Karpas-422 (cell line): Measurements from ENCODE around the gene SUV39H1. TPM values are rescaled to one million over a fixed set of nuclear protein-coding genes. Genes with fewer than 3 reads are reported as not detected.

Experiments used
- DNase-seq: peaks from one replicate; pipeline ENCODE4 v3.0.0-alpha.2; 2015
- H2AFZ ChIP-seq: fragments of 200-600 bp; sonication (generic); 2 replicates; pipeline ENCODE4 v1.6.1; 2014; ENCODE audit warnings: antibody characterized with exemption, low read length, mixed read lengths
- H3K27ac ChIP-seq: fragments of 200-600 bp; sonication (generic); 2 replicates; pipeline ENCODE4 v1.5.1; 2014; ENCODE audit warnings: mild to moderate bottlenecking, low read length, moderate library complexity
- H3K27me3 ChIP-seq: fragments of 200-600 bp; sonication (generic); 2 replicates; pipeline ENCODE4 v1.6.1; 2014; ENCODE audit warnings: low read length, mixed read lengths
- H3K36me3 ChIP-seq: fragments of 200-600 bp; sonication (generic); 2 replicates; pipeline ENCODE4 v1.6.1; 2014; ENCODE audit warnings: low read length, mixed read lengths; ENCODE audit not compliant: insufficient read depth
- H3K4me1 ChIP-seq: fragments of 200-600 bp; sonication (generic); 2 replicates; pipeline ENCODE4 v1.6.1; 2014; ENCODE audit warnings: mild to moderate bottlenecking, low read length, mixed read lengths
- H3K4me2 ChIP-seq: fragments of 200-600 bp; sonication (generic); 2 replicates; pipeline ENCODE4 v1.6.1; 2014; ENCODE audit warnings: low read length, low read depth, mild to moderate bottlenecking; ENCODE audit not compliant: poor library complexity, severe bottlenecking
- H3K4me3 ChIP-seq: fragments of 200-600 bp; sonication (generic); 2 replicates; pipeline ENCODE4 v1.5.1; 2014; ENCODE audit warnings: mild to moderate bottlenecking, antibody characterized with exemption, low read length, mixed read lengths
- H3K79me2 ChIP-seq: fragments of 200-600 bp; sonication (generic); 2 replicates; pipeline ENCODE4 v1.6.1; 2014; ENCODE audit warnings: mild to moderate bottlenecking, low read length, mixed read lengths
- H3K9ac ChIP-seq: fragments of 200-600 bp; sonication (generic); 2 replicates; pipeline ENCODE4 v1.6.0; 2014; ENCODE audit warnings: low read length
- H3K9me2 ChIP-seq: fragments of 200-600 bp; sonication (generic), shearing (Covaris generic); replicated peaks from 2 replicates; pipeline ENCODE4 v1.6.0; 2014; ENCODE audit warnings: mild to moderate bottlenecking, low read length, moderate library complexity; ENCODE audit not compliant: insufficient read depth
- H3K9me3 ChIP-seq: fragments of 300-700, 200-600 bp; sonication (generic); 2 replicates; pipeline ENCODE4 v1.6.1; 2014; ENCODE audit warnings: low read length, mixed read lengths
- H4K20me1 ChIP-seq: fragments of 200-600 bp; sonication (generic); 2 replicates; pipeline ENCODE4 v1.6.1; 2014; ENCODE audit warnings: mild to moderate bottlenecking, antibody characterized with exemption, low read length, low read depth; ENCODE audit not compliant: insufficient read depth
- total RNA-seq: library from RNA; depleted of rRNA; stranded (reverse); fragments of >200 nt; shearing (Covaris generic); gene quantifications from 2 replicates; pipeline ENCODE4 v1.2.3, GENCODE V29; 2014; ENCODE audit warnings: low replicate concordance

SUV39H1 gene
- total RNA-seq, 1 experiment from 2014 or later: 9.5 TPM

- no peak overlapping the region for H2AFZ ChIP-seq
- no peaks in the 10 kb centered on the region for H3K9me3 ChIP-seq
- no peak overlapping the region for H3K9ac ChIP-seq
- no peak overlapping the region for H3K27ac ChIP-seq
- peaks cover 5% of the 10 kb centered on the region for H3K4me1 ChIP-seq
- no peaks in the 10 kb centered on the region for H4K20me1 ChIP-seq
- H3K4me3 ChIP-seq: no peak overlapping the region
- no peak for DNase-seq
- H3K9me2 ChIP-seq: no peaks in the 10 kb centered on the region
- H3K36me3 ChIP-seq: no peaks in the 10 kb centered on the region
- no peak overlapping the region for H3K4me2 ChIP-seq
- H3K27me3 ChIP-seq: no peaks in the 10 kb centered on the region
- H3K79me2 ChIP-seq: no peaks in the 10 kb centered on the region
These were observed 32.1 kb downstream of the SUV39H1 start for GRCh38 chrX:48728653-48729052.

GRCh38 chrX:48736303-48736702 lies 39.8 kb downstream of the SUV39H1 start:
- Histone ChIP-seq H3K9ac (peak overlapping the region; percentile 69), H3K4me3 (peak overlapping the region; percentile 69)

GRCh38 chrX:48736878-48737212 lies 40.3 kb downstream of the SUV39H1 start:
- no peaks in the 10 kb centered on the region for H3K27me3 ChIP-seq
- H2AFZ ChIP-seq: 0 out of 2 replicates have a peak overlapping the region, but pooled peaks have one; percentile 43
- no peaks in the 10 kb centered on the region for H3K9me2 ChIP-seq
- H3K9me3 ChIP-seq: no peaks in the 10 kb centered on the region
- peak overlapping the region; percentile 70 for H3K4me2 ChIP-seq
- no peak overlapping the region; the same call in 1 of the 2 replicates for H3K27ac ChIP-seq
- no peaks in the 10 kb centered on the region for H3K36me3 ChIP-seq
- no peaks in the 10 kb centered on the region for H4K20me1 ChIP-seq
- H3K9ac ChIP-seq: peak overlapping the region; percentile 69
- peaks cover 5% of the 10 kb centered on the region; the same call in 1 of the 2 replicates for H3K79me2 ChIP-seq
- H3K4me3 ChIP-seq: peak overlapping the region; percentile 69
- peaks cover 17% of the 10 kb centered on the region for H3K4me1 ChIP-seq
- no peak for DNase-seq

More at GRCh38 chrX:48736303-48736702, 39.8 kb downstream of the SUV39H1 start:
- Histone ChIP-seq H2AFZ (0 out of 2 replicates have a peak overlapping the region, but pooled peaks have one; percentile 43), H3K79me2 (peaks cover 5% of the 10 kb centered on the region; the same call in 1 of the 2 replicates), H3K4me1 (peaks cover 17% of the 10 kb centered on the region), H3K9me2 (no peaks in the 10 kb centered on the region), H3K4me2 (peak overlapping the region; percentile 70), H4K20me1 (no peaks in the 10 kb centered on the region), H3K9me3 (no peaks in the 10 kb centered on the region), H3K36me3 (no peaks in the 10 kb centered on the region), H3K27ac (no peak overlapping the region; the same call in 1 of the 2 replicates), H3K27me3 (no peaks in the 10 kb centered on the region)
- no peak for DNase-seq

- Histone ChIP-seq H3K9me2 (no peaks in the 10 kb centered on the region), H4K20me1 (no peaks in the 10 kb centered on the region), H3K4me3 (peak overlapping the region; percentile 70), H3K79me2 (peaks cover 5% of the 10 kb centered on the region; the same call in 1 of the 2 replicates), H3K4me2 (peak overlapping the region; percentile 71), H3K4me1 (peaks cover 17% of the 10 kb centered on the region), H3K9ac (peak overlapping the region; percentile 78), H3K27ac (peak overlapping the region; percentile 75), H3K9me3 (no peaks in the 10 kb centered on the region), H3K27me3 (no peaks in the 10 kb centered on the region), H3K36me3 (no peaks in the 10 kb centered on the region), H2AFZ (0 out of 2 replicates have a peak overlapping the region, but pooled peaks have one; percentile 54)
- DNase-seq: peak; percentile 97
These were observed 40.8 kb downstream of the SUV39H1 start for GRCh38 chrX:48737213-48737938.

GRCh38 chrX:48737940-48738339 lies 41.4 kb downstream of the SUV39H1 start:
- no peaks in the 10 kb centered on the region for H4K20me1 ChIP-seq
- H3K27ac ChIP-seq: peak overlapping the region; percentile 75
- no peaks in the 10 kb centered on the region for H3K9me3 ChIP-seq
- H2AFZ ChIP-seq: peak overlapping the region; percentile 54; the same call in 1 of the 2 replicates
- H3K27me3 ChIP-seq: no peaks in the 10 kb centered on the region
- H3K36me3 ChIP-seq: no peaks in the 10 kb centered on the region
- peak overlapping the region; percentile 71 for H3K4me2 ChIP-seq
- no peak for DNase-seq
- no peaks in the 10 kb centered on the region for H3K9me2 ChIP-seq
- peaks cover 5% of the 10 kb centered on the region; the same call in 1 of the 2 replicates for H3K79me2 ChIP-seq
- H3K4me3 ChIP-seq: peak overlapping the region; percentile 70
- peak overlapping the region; percentile 78 for H3K9ac ChIP-seq
- H3K4me1 ChIP-seq: peaks cover 17% of the 10 kb centered on the region

- H3K79me2 ChIP-seq: no peaks in the 10 kb centered on the region
- H3K9me2 ChIP-seq: no peaks in the 10 kb centered on the region
- no peaks in the 10 kb centered on the region for H3K9me3 ChIP-seq
- no peaks in the 10 kb centered on the region for H3K36me3 ChIP-seq
- H3K9ac ChIP-seq: no peak overlapping the region
- no peaks in the 10 kb centered on the region for H4K20me1 ChIP-seq
- no peak overlapping the region for H3K4me2 ChIP-seq
- no peak overlapping the region for H3K27ac ChIP-seq
- no peak overlapping the region for H3K4me3 ChIP-seq
- peaks cover 8% of the 10 kb centered on the region for H3K4me1 ChIP-seq
- H2AFZ ChIP-seq: no peak overlapping the region
- DNase-seq: no peak
- H3K27me3 ChIP-seq: no peaks in the 10 kb centered on the region
These were observed 45.3 kb downstream of the SUV39H1 start for GRCh38 chrX:48741834-48742233.

GRCh38 chrX:48745222-48745621 lies 48.7 kb downstream of the SUV39H1 start:
- Histone ChIP-seq H3K4me1 (no peaks in the 10 kb centered on the region), H3K9me2 (no peaks in the 10 kb centered on the region), H3K4me2 (no peak overlapping the region), H3K9me3 (no peaks in the 10 kb centered on the region), H3K9ac (no peak overlapping the region), H2AFZ (no peak overlapping the region), H3K27ac (no peak overlapping the region), H3K4me3 (no peak overlapping the region), H4K20me1 (no peaks in the 10 kb centered on the region), H3K27me3 (no peaks in the 10 kb centered on the region), H3K36me3 (no peaks in the 10 kb centered on the region), H3K79me2 (no peaks in the 10 kb centered on the region)
- no peak for DNase-seq

- no peaks in the 10 kb centered on the region for H3K9me2 ChIP-seq
- DNase-seq: no peak
- H3K4me3 ChIP-seq: no peak overlapping the region
- no peaks in the 10 kb centered on the region for H4K20me1 ChIP-seq
- no peak overlapping the region for H3K4me2 ChIP-seq
- no peaks in the 10 kb centered on the region for H3K9me3 ChIP-seq
- H3K27ac ChIP-seq: no peak overlapping the region
- H3K79me2 ChIP-seq: no peaks in the 10 kb centered on the region
- H3K9ac ChIP-seq: no peak overlapping the region
- no peaks in the 10 kb centered on the region for H3K27me3 ChIP-seq
- no peaks in the 10 kb centered on the region for H3K4me1 ChIP-seq
- no peaks in the 10 kb centered on the region for H3K36me3 ChIP-seq
- H2AFZ ChIP-seq: no peak overlapping the region
These were observed 51.0 kb downstream of the SUV39H1 start for GRCh38 chrX:48747415-48748016.
